Measurements from ENCODE around the gene OR8G5. TPM values are rescaled to one million over a fixed set of nuclear protein-coding genes. Genes with fewer than 3 reads are reported as not detected.

OR8G5 gene
- total RNA-seq, 2 donors from 2014 or later = not detected

GRCh38 chr11:124307093-124307492 lies 50.9 kb downstream of the OR8G5 start:
- Histone ChIP-seq H3K4me3 (no peak overlapping the region), H3K4me1 (ENCODE audit: control insufficient read depth in 1 of 2, low read depth in 2 of 2) (peaks cover 0 to under 1% of the 10 kb centered on the region in 2 donors), H3K36me3 (no peaks in the 10 kb centered on the region), H3K9me3 (no peaks in the 10 kb centered on the region), H3K27me3 (replicated peaks; ENCODE audit: insufficient read depth) (no peaks in the 10 kb centered on the region), H3K27ac (no peak overlapping the region)
- TF ChIP-seq CTCF (IDR thresholded peaks at IDR 0.05) = no peak
- DNase-seq (ENCODE audit: low spot score) (no peak), ATAC-seq (ENCODE audit: insufficient number of reproducible peaks, low FRiP score, low read depth) (no peak)

GRCh38 chr11:124310721-124311120 lies 54.5 kb downstream of the OR8G5 start:
- Histone ChIP-seq H3K4me3 (no peak overlapping the region), H3K27me3 (replicated peaks; ENCODE audit: insufficient read depth) (no peaks in the 10 kb centered on the region), H3K9me3 (no peaks in the 10 kb centered on the region), H3K27ac (no peak overlapping the region), H3K4me1 (ENCODE audit: control insufficient read depth in 1 of 2, low read depth in 2 of 2) (no peaks in the 10 kb centered on the region), H3K36me3 (no peaks in the 10 kb centered on the region)
- ATAC-seq (ENCODE audit: insufficient number of reproducible peaks, low FRiP score, low read depth) = no peak
- no peak for DNase-seq (ENCODE audit: low spot score)
- TF ChIP-seq CTCF (IDR thresholded peaks at IDR 0.05) = no peak

- H3K4me1 ChIP-seq (ENCODE audit: control insufficient read depth in 1 of 2, low read depth in 2 of 2) = no peaks in the 10 kb centered on the region
- no peak for TF ChIP-seq CTCF (IDR thresholded peaks at IDR 0.05)
- H3K9me3 ChIP-seq = no peaks in the 10 kb centered on the region
- no peaks in the 10 kb centered on the region for H3K36me3 ChIP-seq
- no peak overlapping the region for H3K4me3 ChIP-seq
- no peak overlapping the region for H3K27ac ChIP-seq
- H3K27me3 ChIP-seq (replicated peaks; ENCODE audit: insufficient read depth) = no peaks in the 10 kb centered on the region
- ATAC-seq (ENCODE audit: insufficient number of reproducible peaks, low FRiP score, low read depth) (no peak), DNase-seq (ENCODE audit: low spot score) (no peak)
Measured at GRCh38 chr11:124311269-124311668, 55.1 kb downstream of the OR8G5 start.

GRCh38 chr11:124311670-124312069 lies 55.5 kb downstream of the OR8G5 start:
- TF ChIP-seq CTCF (IDR thresholded peaks at IDR 0.05) = no peak
- DNase-seq (ENCODE audit: low spot score) (no peak), ATAC-seq (ENCODE audit: insufficient number of reproducible peaks, low FRiP score, low read depth) (no peak)
- no peaks in the 10 kb centered on the region for H3K4me1 ChIP-seq (ENCODE audit: control insufficient read depth in 1 of 2, low read depth in 2 of 2)
- no peaks in the 10 kb centered on the region for H3K36me3 ChIP-seq
- H3K27ac ChIP-seq = no peak overlapping the region
- no peak overlapping the region for H3K4me3 ChIP-seq
- H3K9me3 ChIP-seq = no peaks in the 10 kb centered on the region
- H3K27me3 ChIP-seq (replicated peaks; ENCODE audit: insufficient read depth) = no peaks in the 10 kb centered on the region

- no peaks in the 10 kb centered on the region for H3K36me3 ChIP-seq
- no peaks in the 10 kb centered on the region for H3K4me1 ChIP-seq (ENCODE audit: control insufficient read depth in 1 of 2, low read depth in 2 of 2)
- DNase-seq (ENCODE audit: low spot score) (no peak), ATAC-seq (ENCODE audit: insufficient number of reproducible peaks, low FRiP score, low read depth) (no peak)
- TF ChIP-seq CTCF (IDR thresholded peaks at IDR 0.05) = no peak
- no peaks in the 10 kb centered on the region for H3K9me3 ChIP-seq
- no peak overlapping the region for H3K27ac ChIP-seq
- H3K27me3 ChIP-seq (replicated peaks; ENCODE audit: insufficient read depth) = no peaks in the 10 kb centered on the region
- no peak overlapping the region for H3K4me3 ChIP-seq
Measured at GRCh38 chr11:124313131-124313530, 57.0 kb downstream of the OR8G5 start.
